Heart left ventricle (tissue), 16 donors: ENCODE data around the gene GCA. TPM values are rescaled to one million over a fixed set of nuclear protein-coding genes. Genes with fewer than 3 reads are reported as not detected.

Experiments
- ATAC-seq, 4 donors: fragments of 200-7000 bp; cut with Tn5 transposase; one replicate each; pipeline ENCODE4 v1.9.1; 2020 to 2022; ENCODE audit warnings: moderate library complexity in 4 of 4, mild to moderate bottlenecking in 3 of 4, moderate number of reproducible peaks in 1 of 4
- DNase-seq, 5 donors: peaks; one replicate each; pipeline ENCODE4 v3.0.0-alpha.2; 2020
- H3K27ac ChIP-seq, 12 donors: fragments of 200-600 bp; sonication (generic) in 4 of 12; one replicate each; pipeline versions ENCODE4 v1.5.0 to v1.8.0; 2016 to 2022; ENCODE audit warnings: mild to moderate bottlenecking in 2 of 12
- H3K27me3 ChIP-seq, 9 donors: fragments of 200-600 bp; sonication (generic) in 2 of 9; one replicate each; pipeline versions ENCODE4 v1.5.1 to v1.8.0; 2016 to 2022; ENCODE audit warnings: mild to moderate bottlenecking in 3 of 9
- H3K36me3 ChIP-seq, 9 donors: fragments of 200-600 bp; sonication (generic) in 2 of 9; one replicate each; pipeline versions ENCODE4 v1.5.0 to v1.8.0; 2018 to 2022; ENCODE audit warnings: mild to moderate bottlenecking in 2 of 9
- H3K4me1 ChIP-seq, 12 donors: fragments of 200-600 bp; sonication (generic) in 4 of 12; one replicate each; pipeline versions ENCODE4 v1.5.0 to v1.8.0; 2016 to 2022; ENCODE audit warnings: mild to moderate bottlenecking in 3 of 12
- H3K4me3 ChIP-seq, 12 donors: fragments of 200-600 bp; sonication (generic) in 4 of 12; one replicate each; pipeline versions ENCODE4 v1.5.0 to v1.8.0; 2017 to 2022; ENCODE audit warnings: mild to moderate bottlenecking in 9 of 12, moderate library complexity in 4 of 12
- H3K9me3 ChIP-seq, 12 donors: fragments of 200-600 bp; sonication (generic) in 4 of 12; one replicate each; pipeline versions ENCODE4 v1.5.0 to v1.8.0; 2016 to 2022; ENCODE audit warnings: mild to moderate bottlenecking in 1 of 12
- CTCF ChIP-seq, 12 donors: fragments of 200-600 bp; sonication (generic) in 4 of 12; IDR thresholded peaks; one replicate each; pipeline versions ENCODE4 v1.5.0 to v1.8.0; 2018 to 2022; ENCODE audit warnings: antibody characterized with exemption in 12 of 12, mild to moderate bottlenecking in 5 of 12
- POLR2A ChIP-seq, 2 donors: fragments of 450-650 bp; IDR thresholded peaks; one replicate each; pipeline ENCODE4 v1.6.1; 2017; ENCODE audit warnings: antibody characterized with exemption in 2 of 2, mild to moderate bottlenecking in 2 of 2, moderate library complexity in 2 of 2
- WGBS, 4 donors: extraction: QIAGEN DNeasy Blood & Tissue Kit in 2 of 4; methylation state at CpG; one replicate each; pipeline versions ENCODE4 v1.1.5 to v1.1.7; 2013 to 2018; 5-methylcytosine and 5-hydroxymethylcytosine counted together
- intact Hi-C, 10 donors: fragments of 100-400 bp; cut with DNase I; formaldehyde crosslinking; loops; one replicate each; pipeline versions ENCODE4 v1.11.1 to v1.14.2; 2022
- polyA plus RNA-seq, 2 donors: library from polyadenylated mRNA; stranded (reverse); fragments of 200-250 nt; gene quantifications; one replicate each; pipeline ENCODE4 v1.2.3, GENCODE V29; 2013
- total RNA-seq, 9 donors: library from RNA; depleted of rRNA in 2 of 9; stranded (reverse); fragments of >200 nt in 2 of 9; fragmentation: NEBNext Ultra II Directional in 3 of 9; extraction: Animal tissue kit (Norgen Biotek cat#: 25700) in 3 of 9; gene quantifications; one replicate each; pipeline versions ENCODE4 v1.1.0 to v1.2.4, GENCODE V29; 2016 to 2023
- donor health status: ischemic (EF 13 %, LVEDD 7.1; RV severe dilation, severe dysfunction).
- donor health status: healthy with polysubstance abuse.
- donor health status: DM: no; HTN: yes; CAD: no.
- donor health status: DM: no; HTN: no; CAD: no.
- donor health status: ischemic (EF 25% LVEDD 6.9; RV normal size, moderate dysfunction).
- donor health status: ischemic (EF 25% LVEDD 5.7; RV mildly dilated, moderate dysfunction).
- donor health status: healthy.
- donor health status: DM: yes; HTN: yes; CAD: no.
- donor health status: ischemic (EF 35%, LVEDD 5.7; RV mildly dilated, moderate dysfunction).
- donor health status: nonischemic (EF 11% LVEDD 7.7; RV severe dilation, severe dysfunction).
- donor health status: DM: yes; HTN: yes; CAD: no.
- donor health status: PGD.
- donor health status: ischemic (EF 29% LVEDD 5.4; RV normal size, mild dysfunction).
- donor health status: nonischemic (EF 23%, LVEDD 6.1; RV moderate dilation, normal function).

The GCA gene
- total and polyA plus RNA-seq, 11 donors: 3.0 to 20.3 (median 6.4) TPM

- DNase-seq (no peak), ATAC-seq (peak in 2 of 4 donors; percentile 45 to 60)
- no peaks in the 10 kb centered on the region for H3K36me3 ChIP-seq
- H3K4me3 ChIP-seq: peak overlapping the region in 8 of 12 donors; percentile 2 to 32 (median 24)
- intact Hi-C loops: no loop called here
- peaks cover 0 to 19% (median 6%) of the 10 kb centered on the region in 12 donors for H3K4me1 ChIP-seq
- H3K27me3 ChIP-seq: no peaks in the 10 kb centered on the region
- no peaks in the 10 kb centered on the region for H3K9me3 ChIP-seq
- TF ChIP-seq CTCF (IDR thresholded peaks at IDR 0.05): no peak
- TF ChIP-seq POLR2A (IDR thresholded peaks at IDR 0.05): no peak
- H3K27ac ChIP-seq: no peak overlapping the region
- WGBS, 4 donors: 37 to 53% (median 43%) methylated on average over 12 of the region's 12 CpGs
These were observed 36.0 kb downstream of the GCA start for GRCh38 chr2:162379719-162380580.

GRCh38 chr2:162381851-162382250 is 37.9 kb downstream of the GCA start:
- WGBS, 4 donors: 39 to 42% (median 41%) methylated on average over 4 of the region's 4 CpGs

GRCh38 chr2:162382278-162382677 is 38.3 kb downstream of the GCA start:
- Histone ChIP-seq H3K36me3 (no peaks in the 10 kb centered on the region), H3K9me3 (no peaks in the 10 kb centered on the region), H3K27ac (no peak overlapping the region), H3K4me3 (no peak overlapping the region), H3K27me3 (no peaks in the 10 kb centered on the region), H3K4me1 (peaks cover 0 to 19% (median 6%) of the 10 kb centered on the region in 12 donors)
- ATAC-seq (peak in 2 of 4 donors; percentile 29 to 34), DNase-seq (no peak)
- 0 to 6% (median 1%) methylated on average over 1 of the region's 1 CpG for WGBS, 4 donors
- intact Hi-C loops: no loop called here
- TF ChIP-seq CTCF (IDR thresholded peaks at IDR 0.05): no peak

More at GRCh38 chr2:162381851-162382250, 37.9 kb downstream of the GCA start:
- no peak for TF ChIP-seq POLR2A (IDR thresholded peaks at IDR 0.05)
- ATAC-seq (no peak), DNase-seq (no peak)
- no peak overlapping the region for H3K27ac ChIP-seq
- H3K4me1 ChIP-seq: peaks cover 0 to 19% (median 6%) of the 10 kb centered on the region in 12 donors
- no peaks in the 10 kb centered on the region for H3K9me3 ChIP-seq
- no peaks in the 10 kb centered on the region for H3K27me3 ChIP-seq
- H3K4me3 ChIP-seq: no peak overlapping the region
- intact Hi-C loops: no loop called here
- H3K36me3 ChIP-seq: no peaks in the 10 kb centered on the region

GRCh38 chr2:162385536-162385935 is 41.6 kb downstream of the GCA start:
- TF ChIP-seq CTCF (IDR thresholded peaks at IDR 0.05) (no peak), POLR2A (IDR thresholded peaks at IDR 0.05) (no peak)
- 63 to 71% (median 68%) methylated on average over 3 of the region's 3 CpGs for WGBS, 4 donors
- intact Hi-C loops: no loop called here

More at GRCh38 chr2:162385536-162385935, 41.6 kb downstream of the GCA start:
- Histone ChIP-seq H3K9me3 (no peaks in the 10 kb centered on the region), H3K4me3 (no peak overlapping the region), H3K36me3 (no peaks in the 10 kb centered on the region), H3K27me3 (no peaks in the 10 kb centered on the region), H3K27ac (no peak overlapping the region), H3K4me1 (peaks cover 0 to 19% (median 6%) of the 10 kb centered on the region in 12 donors)
- DNase-seq (no peak), ATAC-seq (no peak)
